GM19239 (cell line): ENCODE results near the gene TSPAN32.

Source experiments
- DNase-seq: peaks from one replicate; pipeline ENCODE4 v3.0.0; 2011; ENCODE audit warnings: low spot score; ENCODE audit not compliant: insufficient read length
- FAIRE-seq: peaks from 2 replicates; lab custom pipeline; 2011; peaks lifted over from hg19 to GRCh38; lab: Jason Lieb, UNC

TSPAN32 gene

DNA sequence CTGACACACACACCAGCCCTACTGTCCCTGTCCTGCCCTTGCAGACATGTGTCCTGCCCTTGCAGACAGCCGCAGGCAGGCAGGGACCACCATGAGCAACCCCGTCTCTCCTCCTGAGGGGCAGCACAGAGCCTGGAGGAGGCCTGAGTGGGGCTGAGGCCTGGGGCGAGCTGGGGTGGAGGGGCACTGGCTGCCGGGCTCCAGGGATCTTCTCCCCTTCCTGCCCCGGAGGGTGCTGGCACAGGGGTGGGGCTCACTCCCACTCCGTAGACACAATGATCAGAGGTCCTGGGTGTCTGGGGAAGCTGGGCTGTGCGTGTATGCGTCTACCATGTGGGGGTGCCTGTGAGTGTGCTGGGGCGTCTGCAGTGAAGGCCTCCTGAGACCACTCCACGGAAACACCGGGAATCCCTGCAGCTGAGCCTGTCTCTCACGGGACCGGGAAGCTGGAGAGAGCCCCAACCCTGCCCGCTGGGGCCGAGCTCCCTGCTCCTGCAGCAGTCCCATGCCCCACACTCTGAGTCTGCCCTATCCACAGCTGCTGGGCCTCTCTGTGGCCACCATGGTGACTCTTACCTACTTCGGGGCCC is 588 bp downstream of the TSPAN32 start:
- DNase-seq (no peak), FAIRE-seq (no peak)

DNA sequence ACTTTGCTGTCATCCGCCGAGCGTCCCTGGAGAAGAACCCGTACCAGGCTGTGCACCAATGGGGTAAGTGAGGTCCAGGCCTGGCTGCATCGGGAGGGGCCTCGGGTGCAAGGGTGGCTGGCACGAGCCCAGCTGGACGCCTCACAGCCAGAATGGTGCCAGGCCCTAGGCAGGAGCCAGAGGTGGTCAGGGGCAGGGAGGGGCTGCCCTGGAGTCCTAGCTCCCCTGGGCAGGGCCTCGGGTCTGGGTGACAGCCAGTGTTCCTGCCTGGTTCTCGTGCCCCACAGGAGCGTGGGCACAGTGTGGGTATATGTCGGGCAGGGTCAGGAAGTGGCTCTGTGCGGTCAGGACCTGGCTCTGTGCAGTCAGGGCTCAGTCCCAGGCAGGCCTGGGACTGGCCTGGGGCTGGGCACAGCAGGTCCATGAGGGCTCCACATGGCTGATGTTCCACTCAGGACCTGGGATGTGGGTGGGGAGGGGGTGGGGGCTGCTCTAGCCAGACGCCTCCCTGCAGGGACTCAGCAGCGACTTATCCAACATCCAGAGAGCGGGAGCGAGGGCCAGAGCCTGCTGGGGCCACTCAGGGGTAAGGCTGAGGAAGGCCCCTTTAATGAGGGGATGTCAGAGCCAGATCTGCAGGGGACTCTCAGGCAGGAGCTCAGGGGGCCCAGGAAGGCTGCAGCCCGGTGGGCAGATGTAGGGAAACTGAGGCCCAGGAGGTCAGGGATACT is 1.2 kb downstream of the TSPAN32 start:
- no peak for DNase-seq
- no peak for FAIRE-seq

DNA sequence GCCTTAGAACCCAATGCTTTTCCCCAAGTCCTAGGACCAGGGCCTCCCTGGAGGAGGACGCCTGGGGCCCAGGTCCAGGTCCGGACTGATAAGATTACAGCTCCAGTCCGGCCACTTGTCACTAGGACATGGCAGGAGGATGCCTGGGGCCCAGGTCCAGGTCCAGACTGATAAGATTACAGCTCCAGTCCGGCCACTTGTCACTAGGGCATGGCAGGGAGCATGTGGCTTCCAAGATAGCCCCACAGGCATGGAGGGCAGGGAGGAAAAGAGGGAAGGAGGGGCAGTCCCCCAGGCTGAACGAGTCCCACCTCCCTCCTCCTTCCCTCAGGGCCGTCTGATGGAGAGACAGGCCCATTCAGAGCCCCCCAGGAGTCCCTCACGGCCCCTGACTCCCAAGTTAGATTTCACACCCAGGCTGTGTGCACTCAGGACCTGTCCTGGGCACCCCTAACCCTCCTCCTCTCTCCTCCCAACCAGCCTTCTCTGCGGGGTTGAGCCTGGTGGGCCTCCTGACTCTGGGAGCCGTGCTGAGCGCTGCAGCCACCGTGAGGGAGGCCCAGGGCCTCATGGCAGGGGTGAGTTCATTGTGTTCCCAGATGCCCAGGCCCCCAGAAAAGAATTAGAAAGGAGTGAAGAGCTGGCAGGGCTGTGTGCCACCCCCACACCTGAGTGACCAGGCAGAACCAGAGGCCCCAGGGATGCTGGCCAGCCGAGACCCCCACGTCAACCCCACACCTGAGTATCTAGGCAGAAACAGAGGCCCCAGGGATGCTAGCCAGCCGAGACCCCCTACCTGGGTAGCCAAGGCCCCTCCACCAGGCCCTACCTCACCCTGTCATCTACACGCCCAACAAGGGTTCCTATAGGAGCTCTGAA is 2.1 kb downstream of the TSPAN32 start:
- FAIRE-seq (no peak), DNase-seq (no peak)

DNA sequence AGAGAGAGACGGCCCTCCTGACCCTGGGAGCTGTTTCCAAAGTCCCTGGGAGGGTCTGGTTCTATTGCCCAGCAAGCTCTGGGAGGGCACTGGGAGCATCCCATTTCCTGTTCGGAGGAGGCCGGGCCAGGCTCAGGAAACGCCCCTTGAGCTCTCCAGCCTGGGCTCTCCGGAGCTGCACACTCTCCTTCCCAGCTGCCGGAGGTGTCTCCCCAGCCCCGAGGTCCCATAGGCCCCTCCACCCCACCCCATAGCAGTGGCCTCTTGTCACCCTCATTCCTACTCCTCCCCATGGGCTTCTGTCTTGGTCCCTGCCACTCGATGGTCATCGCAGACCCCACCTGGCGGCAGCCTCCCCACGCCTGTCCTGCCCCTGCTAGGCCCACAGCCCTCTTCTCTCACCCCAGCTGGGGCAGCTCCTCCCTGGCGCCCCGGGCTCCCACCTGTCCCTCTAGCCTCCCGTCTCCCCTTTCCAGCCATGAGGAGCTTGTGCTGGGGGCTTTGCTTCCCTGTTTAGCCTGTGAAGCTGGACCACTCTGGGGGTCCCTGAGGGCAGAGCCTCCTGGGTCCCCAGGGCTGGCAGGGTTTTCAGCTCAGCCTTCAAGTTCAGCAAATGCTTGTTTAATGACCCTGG is 2.8 kb downstream of the TSPAN32 start:
- DNase-seq (no peak), FAIRE-seq (no peak)

DNA sequence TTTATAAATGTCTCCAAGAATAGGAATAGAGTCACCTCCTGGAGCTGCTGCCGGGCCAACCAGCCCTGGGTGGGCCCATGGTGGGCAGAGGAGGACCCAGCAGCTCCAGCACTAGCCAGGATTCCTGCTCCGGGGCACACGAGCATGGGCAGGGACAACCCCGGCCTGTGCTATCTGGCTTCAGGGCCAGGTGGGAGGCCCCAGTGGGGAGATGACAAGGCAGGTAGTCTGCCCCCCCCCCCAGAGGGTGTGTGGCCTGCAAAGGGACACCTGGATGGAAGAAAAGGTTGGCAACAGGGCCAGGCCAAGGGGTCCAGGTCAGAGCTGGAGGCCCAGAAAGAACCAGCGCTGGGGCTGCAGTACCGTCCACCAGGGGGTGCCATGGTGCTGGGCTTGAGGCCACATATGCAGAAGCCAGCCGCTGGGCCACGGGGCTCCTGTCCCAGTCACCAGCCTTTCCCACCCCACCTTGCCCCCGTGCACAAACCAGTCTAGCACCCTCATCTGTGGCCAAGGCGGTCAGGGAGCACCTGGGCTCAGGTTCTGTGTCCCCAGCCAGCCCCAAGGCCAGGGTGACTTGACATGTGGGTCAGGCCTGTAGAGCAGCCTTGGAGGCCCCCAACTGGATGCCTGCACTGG is 3.4 kb downstream of the TSPAN32 start:
- DNase-seq (peak; percentile 86), FAIRE-seq (peak; percentile 77)

DNA sequence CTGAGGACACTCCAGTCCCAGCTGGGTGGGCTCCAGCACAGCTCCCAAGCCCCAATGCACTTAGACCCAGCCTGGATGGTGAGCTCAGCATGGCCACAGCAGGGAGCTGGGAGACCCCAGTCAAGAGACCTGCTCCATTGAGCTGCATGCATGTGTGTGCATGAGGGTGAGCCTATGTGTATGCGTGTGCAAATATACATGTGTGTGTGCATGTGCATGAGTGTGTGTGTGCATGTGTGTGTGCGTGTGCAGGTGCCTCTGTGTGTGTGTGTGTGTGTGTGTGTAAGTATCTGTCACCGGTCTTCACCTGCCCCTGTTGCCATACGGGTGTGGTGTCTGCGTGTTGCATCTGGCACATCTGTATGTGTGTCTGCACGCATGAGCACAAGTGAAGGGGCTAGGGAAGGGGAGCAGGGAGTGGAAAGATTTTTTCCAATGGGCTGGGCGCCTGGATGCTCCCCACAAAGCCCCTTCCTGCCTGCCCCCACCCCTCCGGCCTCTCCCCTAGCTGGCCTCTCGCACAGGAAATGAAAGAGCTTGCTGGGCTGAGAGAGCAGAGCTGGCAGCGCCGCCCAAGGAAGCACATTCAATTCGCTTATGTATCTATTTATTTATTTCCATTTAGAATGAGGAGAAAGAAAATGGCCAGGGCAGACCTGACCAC is 4.1 kb downstream of the TSPAN32 start:
- no peak for FAIRE-seq
- no peak for DNase-seq

DNA sequence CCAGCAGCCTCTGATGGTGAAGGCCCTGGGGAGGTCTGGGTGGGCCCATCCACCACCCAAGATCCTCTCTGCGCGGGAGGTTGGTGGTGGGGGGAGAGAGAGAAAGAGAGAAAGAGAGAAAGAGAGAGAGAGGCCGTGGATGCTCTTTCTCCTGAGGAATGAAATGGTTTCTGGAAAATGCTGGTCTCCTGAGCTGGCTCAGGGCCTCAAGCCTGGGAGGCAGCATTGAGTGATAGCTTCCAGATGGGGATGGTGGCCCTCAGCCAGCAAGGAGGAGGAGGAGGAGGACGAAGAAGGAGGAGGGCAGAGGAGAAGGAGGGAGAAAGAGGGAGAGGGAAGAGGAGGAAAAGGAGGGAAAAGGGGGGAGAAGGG is 4.6 kb downstream of the TSPAN32 start:
- DNase-seq: no peak
- FAIRE-seq: no peak

DNA sequence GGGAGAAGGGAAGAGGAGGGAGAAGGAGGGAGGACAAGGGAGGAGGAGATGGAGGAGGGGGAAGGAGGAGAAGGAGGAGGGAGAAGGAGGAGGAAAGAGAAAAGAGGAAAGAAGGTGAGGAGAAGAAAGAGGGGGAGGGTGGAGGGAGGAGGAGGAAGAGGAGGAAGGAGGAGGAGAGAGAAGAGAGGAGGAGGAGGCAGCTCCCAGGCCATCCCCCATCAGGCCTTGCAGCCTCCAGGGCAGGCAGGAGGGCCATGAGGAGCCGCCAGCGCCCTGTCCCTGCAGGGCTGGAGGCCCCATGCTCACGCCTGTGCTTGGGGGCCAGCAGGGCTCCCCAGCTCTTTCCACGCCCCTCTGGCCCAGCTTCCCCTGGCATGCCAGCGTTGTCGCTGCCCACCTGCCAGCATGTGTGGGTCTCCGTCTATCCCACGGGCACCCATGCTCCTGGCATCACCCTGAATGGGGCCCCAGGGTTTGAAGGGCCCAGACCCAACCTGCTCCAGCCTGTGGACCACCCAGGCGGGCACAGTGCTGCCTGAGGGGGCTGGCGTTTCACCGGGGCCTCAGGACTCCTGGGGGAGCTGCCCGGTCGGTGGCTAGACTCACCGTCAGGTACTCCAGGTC is 5.2 kb downstream of the TSPAN32 start:
- DNase-seq (no peak), FAIRE-seq (no peak)

DNA sequence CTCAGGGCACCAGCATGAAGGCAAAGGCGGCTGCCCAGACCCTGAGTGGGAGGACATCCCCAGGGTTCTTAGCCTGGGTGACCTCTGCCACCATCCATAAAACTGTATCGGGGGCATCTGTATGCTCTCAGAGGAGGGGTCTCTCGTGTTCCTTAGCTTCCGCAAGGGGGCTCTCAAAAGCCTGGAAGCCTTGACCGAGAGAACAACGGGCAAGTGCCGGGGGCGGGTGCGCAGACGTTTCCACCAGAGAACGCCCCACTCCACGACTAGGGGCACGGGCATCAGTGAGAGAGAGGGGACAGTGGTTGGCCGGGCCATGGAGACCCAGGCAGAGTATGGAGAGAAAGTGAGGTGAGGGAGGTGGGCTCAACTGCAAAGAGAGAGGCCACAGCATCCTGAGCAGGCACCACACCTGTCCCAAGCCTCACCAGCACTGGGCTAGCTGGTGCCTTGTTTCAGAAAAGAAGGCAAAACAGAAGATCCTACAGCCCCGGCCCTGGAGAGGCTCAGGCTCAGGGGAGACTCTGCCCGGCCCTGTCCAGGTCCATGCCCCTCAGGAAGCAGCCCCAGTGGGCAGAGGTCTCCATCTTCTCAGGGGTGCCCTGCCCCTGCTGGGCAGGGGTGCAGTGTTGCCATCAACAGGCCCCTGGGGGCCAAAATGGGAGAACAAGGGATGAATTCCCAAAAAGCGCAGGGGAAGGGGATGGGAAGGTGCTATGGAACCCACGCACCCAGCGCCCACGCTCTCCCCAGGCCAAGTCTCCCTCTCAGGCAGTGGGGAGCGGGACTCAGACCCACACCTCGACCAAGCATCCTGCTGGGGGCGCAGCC is 5.9 kb downstream of the TSPAN32 start:
- FAIRE-seq (no peak), DNase-seq (no peak)

DNA sequence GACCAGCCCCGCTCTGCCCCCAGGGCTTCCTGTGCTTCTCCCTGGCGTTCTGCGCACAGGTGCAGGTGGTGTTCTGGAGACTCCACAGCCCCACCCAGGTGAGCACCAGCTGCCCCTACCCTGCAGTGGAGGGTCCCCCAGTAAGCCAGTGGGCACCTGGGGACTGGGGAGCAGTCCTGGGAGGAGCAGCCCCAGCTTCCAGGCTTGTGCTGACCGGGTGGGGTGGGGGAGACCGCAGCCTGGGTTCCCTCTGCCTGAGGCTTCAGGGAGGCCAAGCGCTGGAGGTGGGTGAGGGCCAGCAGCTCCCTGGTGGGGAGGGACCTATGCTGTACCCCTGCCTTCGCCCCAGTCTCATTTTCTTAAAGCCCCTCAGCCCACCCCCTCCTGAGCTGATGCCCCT is 6.9 kb downstream of the TSPAN32 start:
- DNase-seq: no peak
- FAIRE-seq: no peak

DNA sequence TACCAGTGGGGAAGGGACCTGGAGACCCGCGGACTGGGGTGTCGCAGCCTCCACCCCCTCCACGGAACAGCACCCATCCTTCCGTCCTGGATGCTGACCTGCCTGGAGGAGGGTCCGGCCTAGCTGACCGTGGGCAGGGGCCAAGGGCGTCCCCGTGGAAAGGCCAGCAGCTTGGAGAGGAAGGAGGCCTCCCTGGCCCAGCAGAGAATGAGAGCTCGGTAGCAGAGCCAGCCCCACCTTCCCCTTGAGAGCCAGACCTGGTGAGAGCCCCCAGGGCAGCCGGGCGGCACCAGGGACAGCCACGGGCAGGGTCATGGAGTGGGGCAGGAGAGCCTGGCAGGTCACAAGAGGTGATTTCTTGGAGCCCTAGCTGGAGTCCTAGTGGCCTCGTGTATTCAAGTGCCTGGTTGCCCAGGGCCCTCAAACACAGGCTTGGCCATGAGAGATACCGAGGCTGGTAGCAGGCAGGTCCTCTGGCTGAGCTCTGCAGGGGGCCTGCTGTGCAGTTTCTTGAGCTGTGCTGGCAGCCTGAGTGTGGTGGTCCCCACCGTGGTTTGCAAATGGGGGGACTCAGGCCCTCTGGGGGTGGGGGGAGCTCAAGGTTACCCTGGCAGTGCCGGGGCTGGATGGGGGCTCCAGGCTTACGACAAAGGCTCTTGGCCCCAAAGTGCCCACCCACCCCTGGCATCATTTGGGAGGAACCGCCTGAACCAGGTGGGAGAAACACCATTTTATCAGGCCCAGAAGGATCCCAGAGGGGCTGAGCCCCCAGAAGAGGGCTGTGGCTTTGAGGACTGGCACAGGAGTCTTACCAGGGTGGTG is 7.6 kb downstream of the TSPAN32 start:
- DNase-seq (no peak), FAIRE-seq (no peak)

DNA sequence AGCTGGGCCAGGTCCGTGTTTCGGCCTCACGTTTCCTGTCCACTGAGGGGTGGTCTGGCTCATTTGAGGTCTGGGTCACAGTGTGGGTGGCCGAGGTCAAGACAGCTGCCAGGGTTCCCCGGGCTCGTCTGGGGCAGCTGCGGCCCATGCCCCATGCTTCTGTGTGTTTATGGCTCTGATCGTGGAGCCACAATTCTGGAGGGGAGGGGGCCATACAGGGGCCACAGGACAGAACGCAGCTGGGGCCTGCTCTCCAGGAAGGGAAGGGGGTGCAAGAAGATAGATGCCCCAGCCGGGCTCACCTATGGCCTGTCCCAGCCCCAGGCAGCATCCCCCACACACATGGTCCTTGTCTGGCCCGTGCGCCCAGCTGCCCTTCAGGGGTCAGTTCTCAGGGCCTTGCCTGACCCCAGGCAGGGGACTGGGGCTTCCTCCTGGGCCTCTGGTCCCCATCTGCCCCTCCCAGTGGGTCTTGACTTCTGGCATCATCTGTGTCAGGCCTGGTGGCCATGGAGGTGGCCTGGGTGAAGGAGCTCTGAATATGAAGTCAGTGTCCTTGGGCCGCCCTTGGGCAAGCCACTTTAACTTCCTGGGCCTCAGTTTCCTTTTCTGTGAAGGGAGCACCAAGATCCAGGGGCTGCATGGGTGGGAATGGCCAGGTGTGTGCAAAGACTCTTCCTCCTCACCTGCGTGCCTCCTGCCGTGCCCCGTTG is 8.4 kb downstream of the TSPAN32 start:
- FAIRE-seq: no peak
- no peak for DNase-seq

DNA sequence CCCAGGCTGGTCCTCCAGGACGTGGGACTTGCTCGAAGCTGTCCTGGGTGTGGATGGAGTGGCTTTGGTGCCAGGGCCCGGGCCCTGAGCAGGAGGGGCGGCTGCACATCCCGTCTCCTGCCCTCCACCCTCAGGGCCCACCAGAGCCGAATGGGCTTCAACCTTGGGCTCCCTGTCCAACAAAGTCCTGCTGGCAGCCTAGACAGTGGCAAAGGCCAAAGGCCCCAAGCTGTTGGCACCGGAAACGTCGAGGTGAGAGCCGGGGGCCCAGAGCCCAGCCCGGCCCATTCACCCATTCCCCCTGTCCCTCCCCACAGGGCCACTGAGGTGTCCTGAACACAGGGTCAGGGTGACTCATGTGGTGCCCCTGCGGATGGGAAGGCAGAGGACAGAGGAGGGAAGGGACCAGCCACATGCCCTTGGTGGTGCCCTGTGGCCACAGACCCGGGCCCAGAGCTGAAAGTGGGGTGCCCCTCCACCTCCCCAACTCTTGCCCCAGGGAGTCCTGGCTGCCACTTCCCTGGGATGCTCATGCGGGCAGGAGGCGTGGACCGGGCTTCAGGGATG is 9.1 kb downstream of the TSPAN32 start:
- no peak for FAIRE-seq
- DNase-seq: no peak

DNA sequence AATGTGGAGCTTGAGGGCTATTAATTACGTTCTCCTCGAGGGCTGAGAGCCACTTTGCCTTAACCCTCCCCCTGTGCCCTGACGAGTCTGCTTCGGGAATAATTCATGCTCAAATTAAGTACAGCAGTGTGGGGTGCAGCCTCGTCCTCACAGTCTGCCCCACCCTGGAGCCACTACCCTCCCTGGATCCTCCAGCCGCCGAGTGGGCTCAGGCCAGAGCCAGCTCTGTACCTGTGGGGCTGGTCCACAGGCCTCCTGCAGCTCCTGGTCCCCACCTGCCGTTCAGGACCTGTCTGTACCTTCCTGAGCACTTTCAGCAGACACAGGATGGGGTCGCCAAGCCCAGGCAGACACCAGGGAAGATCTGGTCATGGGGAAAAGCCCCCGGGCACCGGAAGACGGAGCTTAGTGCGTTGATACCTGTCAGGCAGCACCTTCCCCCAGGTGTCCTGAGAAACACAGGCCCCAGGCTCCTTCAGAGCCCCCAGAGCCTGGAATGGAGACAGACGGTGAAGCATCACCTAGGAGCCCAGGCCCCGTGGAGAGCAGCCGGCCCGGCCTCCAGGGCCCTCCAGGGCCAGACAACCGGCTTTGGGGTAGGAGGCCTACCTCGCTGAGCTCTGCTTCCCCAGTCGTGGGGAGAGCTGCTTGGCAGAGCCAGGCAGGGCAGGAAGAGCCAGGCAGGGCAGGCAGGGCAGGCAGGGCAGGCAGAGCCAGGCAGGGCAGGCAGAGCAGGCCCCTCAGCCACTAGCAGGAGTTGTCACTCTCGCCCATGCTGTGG is 9.7 kb downstream of the TSPAN32 start:
- DNase-seq (no peak), FAIRE-seq (no peak)

DNA sequence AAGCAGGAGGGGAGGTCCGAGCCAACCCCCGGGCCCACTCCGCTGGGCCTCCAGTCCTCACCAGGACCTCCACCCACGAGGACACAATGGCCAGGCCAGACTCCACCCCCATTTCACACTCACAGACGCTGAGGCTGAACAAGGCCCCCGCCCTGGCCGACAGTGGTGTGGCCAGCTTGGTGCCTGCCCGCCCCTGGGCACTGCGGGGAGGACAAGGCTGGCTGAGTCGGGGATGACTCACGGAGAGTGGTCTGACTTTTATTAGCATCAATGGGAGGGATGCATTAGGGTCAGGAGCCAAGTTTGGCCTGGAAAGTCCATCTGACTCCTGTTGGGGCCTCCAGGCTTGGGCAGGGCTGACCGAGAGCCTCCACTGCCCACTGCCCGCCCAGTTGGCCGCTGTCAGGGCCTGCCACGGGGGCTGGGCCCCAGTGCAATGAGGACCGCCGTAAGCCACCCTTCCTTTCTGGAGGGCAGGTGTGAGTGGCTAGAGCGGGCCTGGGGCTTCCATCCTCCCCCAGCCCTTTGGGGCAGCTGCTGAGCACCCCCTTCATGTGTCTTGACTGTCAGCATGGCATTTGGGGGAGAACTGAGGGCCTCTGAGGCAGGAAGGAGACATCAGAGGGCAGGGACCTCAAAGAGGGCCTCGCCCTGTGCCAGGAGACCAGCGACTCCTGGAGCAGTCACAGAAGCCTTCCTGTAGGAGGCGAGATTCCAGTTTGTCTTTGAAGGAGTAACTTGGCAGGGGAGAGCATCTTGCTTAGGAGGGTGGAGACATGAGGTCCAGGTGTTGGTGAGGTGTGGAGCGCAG is 10.6 kb downstream of the TSPAN32 start:
- DNase-seq (no peak), FAIRE-seq (no peak)
